Neural crest cell (in vitro differentiated cells): ENCODE results near the gene PXDN. TPM values are rescaled to one million over a fixed set of nuclear protein-coding genes. Genes with fewer than 3 reads are reported as not detected.

Source experiments
- DNase-seq: peaks from one replicate; pipeline ENCODE4 v3.0.0; 2021; ENCODE audit warnings: low read depth, mixed read lengths, low spot score
- H3K27ac Mint-ChIP-seq: one replicate; pipeline ENCODE4 v1.8.0; 2021; ENCODE audit warnings: mild to moderate bottlenecking, mixed read lengths; ENCODE audit not compliant: unreplicated experiment
- H3K27me3 Mint-ChIP-seq: 2 replicates; pipeline ENCODE4 v1.8.0; 2021; ENCODE audit warnings: low read depth, mild to moderate bottlenecking, mixed read lengths
- H3K36me3 Mint-ChIP-seq: 2 replicates; pipeline ENCODE4 v1.8.0; 2021; ENCODE audit warnings: low read depth, mild to moderate bottlenecking, mixed read lengths
- H3K4me1 Mint-ChIP-seq: 2 replicates; pipeline ENCODE4 v1.8.0; 2021; ENCODE audit warnings: mixed read lengths
- H3K4me3 Mint-ChIP-seq: one replicate; pipeline ENCODE4 v1.8.0; 2021; ENCODE audit warnings: mild to moderate bottlenecking, mixed read lengths
- H3K9me3 Mint-ChIP-seq: 2 replicates; pipeline ENCODE4 v1.8.0; 2021; ENCODE audit warnings: mixed read lengths
- CTCF ChIP-seq: fragments of 200-600 bp; sonication (generic); conservative IDR thresholded peaks from 2 replicates; pipeline ENCODE4 v1.5.0; 2021; ENCODE audit warnings: antibody characterized with exemption, mild to moderate bottlenecking
- total RNA-seq: library from RNA; stranded (reverse); gene quantifications from 2 replicates; pipeline ENCODE4 v1.2.1, GENCODE V29; 2021

The PXDN gene
- total RNA-seq, 1 donor from 2014 or later, result 218 TPM

- no peak for DNase-seq
- Mint-ChIP-seq H3K9me3 (peaks cover 8% of the 10 kb centered on the region), H3K4me1 (peaks cover 65% of the 10 kb centered on the region), H3K36me3 (peaks cover 34% of the 10 kb centered on the region), H3K4me3 (peak overlapping the region; percentile 26), H3K27me3 (no peaks in the 10 kb centered on the region), H3K27ac (no peak overlapping the region)
- no peak for TF ChIP-seq CTCF
These were observed 12.8 kb downstream of the PXDN start for GRCh38 chr2:1731447-1731962.

- Mint-ChIP-seq H3K4me3 (no peak overlapping the region), H3K9me3 (peaks cover 4% of the 10 kb centered on the region), H3K36me3 (peaks cover 25% of the 10 kb centered on the region), H3K4me1 (peaks cover 65% of the 10 kb centered on the region), H3K27ac (peak overlapping the region; percentile 88), H3K27me3 (no peaks in the 10 kb centered on the region)
- no peak for TF ChIP-seq CTCF
- DNase-seq, result no peak
These were observed 14.0 kb downstream of the PXDN start for GRCh38 chr2:1730015-1730927.

- no peaks in the 10 kb centered on the region for H3K27me3 Mint-ChIP-seq
- H3K27ac Mint-ChIP-seq, result no peak overlapping the region
- no peaks in the 10 kb centered on the region for H3K9me3 Mint-ChIP-seq
- peaks cover 71% of the 10 kb centered on the region for H3K4me1 Mint-ChIP-seq
- TF ChIP-seq CTCF, result no peak
- peaks cover 20% of the 10 kb centered on the region for H3K36me3 Mint-ChIP-seq
- DNase-seq, result no peak
- H3K4me3 Mint-ChIP-seq, result peak overlapping the region; percentile 21
These were observed 15.1 kb downstream of the PXDN start for GRCh38 chr2:1729242-1729641.

GRCh38 chr2:1728821-1729220, 15.5 kb downstream of the PXDN start:
- no peak for TF ChIP-seq CTCF
- Mint-ChIP-seq H3K9me3 (no peaks in the 10 kb centered on the region), H3K27ac (no peak overlapping the region), H3K27me3 (no peaks in the 10 kb centered on the region), H3K4me1 (peaks cover 75% of the 10 kb centered on the region), H3K4me3 (peak overlapping the region; percentile 21), H3K36me3 (peaks cover 19% of the 10 kb centered on the region)
- DNase-seq, result no peak

GRCh38 chr2:1727796-1728474, 16.4 kb downstream of the PXDN start:
- peaks cover 75% of the 10 kb centered on the region for H3K4me1 Mint-ChIP-seq
- peak overlapping the region; percentile 77 for H3K27ac Mint-ChIP-seq
- H3K9me3 Mint-ChIP-seq, result no peaks in the 10 kb centered on the region
- H3K36me3 Mint-ChIP-seq, result peaks cover 19% of the 10 kb centered on the region
- no peak for TF ChIP-seq CTCF
- no peaks in the 10 kb centered on the region for H3K27me3 Mint-ChIP-seq
- DNase-seq, result no peak
- H3K4me3 Mint-ChIP-seq, result no peak overlapping the region
